HEK293 (cell line): ENCODE measurements around the gene ATXN7.

ENCODE experiments used
- CTCF ChIA-PET: fragments of 350-600 bp; formaldehyde crosslinking; extraction: SDS; loops from one replicate; lab custom pipeline; 2021; ENCODE audit warnings: antibody characterized with exemption; lab: Yijun Ruan, JAX
- POLR2A ChIA-PET: fragments of 300-600 bp; formaldehyde crosslinking; extraction: SDS; loops from one replicate; lab custom pipeline; 2020; ENCODE audit warnings: antibody characterized with exemption, inconsistent platforms; lab: Yijun Ruan, JAX
- H3K27ac ChIP-seq: fragments of 200-500 bp; sonication (Bioruptor generic); 2 replicates; pipeline ENCODE4 v1.5.1; 2014; ENCODE audit warnings: low read depth, low read length, control low read depth, inconsistent platforms; ENCODE audit errors: extremely low read depth
- H3K36me3 ChIP-seq, 2 experiments: fragments of 200-500 bp in 1 of 2; sonication (Bioruptor generic) in 1 of 2; 1 replicate in 1 of 2; 2 replicates in 1 of 2; pipeline ENCODE4 v1.5.1; 2014 to 2017; ENCODE audit warnings: inconsistent platforms in 2 of 2, low read length in 2 of 2; ENCODE audit not compliant: control insufficient read depth in 2 of 2, insufficient read depth in 1 of 2
- H3K4me1 ChIP-seq: fragments of 200-500 bp; sonication (Bioruptor generic); 2 replicates; pipeline ENCODE4 v1.5.1; 2014; ENCODE audit warnings: mild to moderate bottlenecking, low read length, inconsistent platforms; ENCODE audit not compliant: control insufficient read depth, insufficient read depth
- H3K4me3 ChIP-seq: 2 replicates; pipeline ENCODE4 v1.5.1; 2011; ENCODE audit warnings: low read depth, mild to moderate bottlenecking, control low read depth, low read length, moderate library complexity
- H3K9me3 ChIP-seq: fragments of 200-500 bp; sonication (Bioruptor generic); 2 replicates; pipeline ENCODE4 v1.5.1; 2014; ENCODE audit warnings: low read depth, low read length, inconsistent platforms; ENCODE audit not compliant: control insufficient read depth, insufficient read depth
- BCL11A ChIP-seq: fragments of 450-650 bp; formaldehyde crosslinking; IDR thresholded peaks from 2 replicates; pipeline ENCODE4 v1.5.1; 2016; ENCODE audit warnings: low read depth, missing biosample characterization, missing genetic modification characterization
- GLI4 ChIP-seq: fragments of 450-650 bp; formaldehyde crosslinking; IDR thresholded peaks from 2 replicates; pipeline ENCODE4 v1.5.1; 2016; ENCODE audit warnings: missing biosample characterization, missing genetic modification characterization
- HIC1 ChIP-seq: fragments of 450-650 bp; formaldehyde crosslinking; IDR thresholded peaks from 2 replicates; pipeline ENCODE4 v1.5.1; 2016; ENCODE audit warnings: missing biosample characterization, missing genetic modification characterization
- PATZ1 ChIP-seq: fragments of 450-650 bp; formaldehyde crosslinking; IDR thresholded peaks from 2 replicates; pipeline ENCODE4 v1.5.1; 2016; ENCODE audit warnings: missing biosample characterization, missing genetic modification characterization
- PRDM10 ChIP-seq: fragments of 450-650 bp; formaldehyde crosslinking; IDR thresholded peaks from 2 replicates; pipeline ENCODE4 v1.5.1; 2016; ENCODE audit warnings: missing biosample characterization, missing genetic modification characterization
- SETDB1 ChIP-seq: IDR thresholded peaks from one replicate; pipeline ENCODE4 v1.6.1; 2017; ENCODE audit warnings: mild to moderate bottlenecking, low read length, moderate library complexity, mixed read lengths; ENCODE audit not compliant: insufficient read length
- WT1 ChIP-seq: fragments of 450-650 bp; formaldehyde crosslinking; IDR thresholded peaks from 2 replicates; pipeline ENCODE4 v1.5.1; 2016; ENCODE audit warnings: missing biosample characterization, missing genetic modification characterization
- ZBTB44 ChIP-seq: fragments of 450-650 bp; IDR thresholded peaks from 2 replicates; pipeline ENCODE4 v1.5.1; 2018; ENCODE audit warnings: missing biosample characterization, mild to moderate bottlenecking, missing genetic modification characterization
- ZBTB6 ChIP-seq: fragments of 450-650 bp; formaldehyde crosslinking; IDR thresholded peaks from 2 replicates; pipeline ENCODE4 v1.5.1; 2017; ENCODE audit warnings: missing biosample characterization, missing genetic modification characterization
- ZIC2 ChIP-seq: fragments of 450-650 bp; formaldehyde crosslinking; IDR thresholded peaks from 2 replicates; pipeline ENCODE4 v1.5.1; 2016; ENCODE audit warnings: missing biosample characterization, missing genetic modification characterization
- ZNF19 ChIP-seq: fragments of 450-650 bp; formaldehyde crosslinking; IDR thresholded peaks from 2 replicates; pipeline ENCODE4; 2016; ENCODE audit warnings: missing biosample characterization, missing genetic modification characterization, low read depth
- ZNF23 ChIP-seq: fragments of 450-650 bp; formaldehyde crosslinking; IDR thresholded peaks from 2 replicates; pipeline ENCODE4 v1.5.1; 2016; ENCODE audit warnings: missing biosample characterization, missing genetic modification characterization, borderline replicate concordance
- ZNF350 ChIP-seq: fragments of 450-650 bp; formaldehyde crosslinking; IDR thresholded peaks from 2 replicates; pipeline ENCODE4 v1.5.0; 2017; ENCODE audit warnings: missing biosample characterization, mild to moderate bottlenecking, missing genetic modification characterization
- ZNF521 ChIP-seq: fragments of 450-650 bp; formaldehyde crosslinking; IDR thresholded peaks from 2 replicates; pipeline ENCODE4 v1.5.1; 2017; ENCODE audit warnings: missing biosample characterization, mild to moderate bottlenecking, missing genetic modification characterization
- ZNF561 ChIP-seq: fragments of 450-650 bp; IDR thresholded peaks from 2 replicates; pipeline ENCODE4 v1.5.1; 2018; ENCODE audit warnings: missing biosample characterization, missing genetic modification characterization, borderline replicate concordance
- ZNF580 ChIP-seq: fragments of 450-650 bp; formaldehyde crosslinking; IDR thresholded peaks from 2 replicates; pipeline ENCODE4 v1.5.1; 2016; ENCODE audit warnings: missing biosample characterization, missing genetic modification characterization
- ZNF585B ChIP-seq: fragments of 450-650 bp; formaldehyde crosslinking; IDR thresholded peaks from 2 replicates; pipeline ENCODE4 v1.5.1; 2016; ENCODE audit warnings: missing biosample characterization, missing genetic modification characterization
- ZNF623 ChIP-seq: fragments of 450-650 bp; formaldehyde crosslinking; IDR thresholded peaks from 2 replicates; pipeline ENCODE4 v1.5.1; 2016; ENCODE audit warnings: missing biosample characterization, missing genetic modification characterization
- ZNF645 ChIP-seq: fragments of 450-650 bp; formaldehyde crosslinking; IDR thresholded peaks from 2 replicates; pipeline ENCODE4; 2016; ENCODE audit warnings: missing biosample characterization, missing genetic modification characterization
- ZNF670 ChIP-seq: fragments of 450-650 bp; formaldehyde crosslinking; IDR thresholded peaks from 2 replicates; pipeline ENCODE4 v1.5.1; 2016; ENCODE audit warnings: missing biosample characterization, missing genetic modification characterization, low read depth
- ZNF777 ChIP-seq: fragments of 450-650 bp; formaldehyde crosslinking; IDR thresholded peaks from 2 replicates; pipeline ENCODE4 v1.5.1; 2017; ENCODE audit warnings: missing biosample characterization, missing genetic modification characterization, borderline replicate concordance

Gene ATXN7

GRCh38 chr3:63851287-63851686 lies 12.4 kb upstream of the ATXN7 start (continued):
- no peak for TF ChIP-seq PRDM10 (tag by site-specific recombination)
- TF ChIP-seq, all 188 proteins: peak for 0

GRCh38 chr3:63853106-63853505 lies 10.6 kb upstream of the ATXN7 start:
- Histone ChIP-seq H3K4me1 (no peaks in the 10 kb centered on the region), H3K9me3 (no peaks in the 10 kb centered on the region), H3K36me3 (no peaks in the 10 kb centered on the region), H3K27ac (no peak overlapping the region), H3K4me3 (no peak overlapping the region)
- ChIA-PET POLR2A (no interaction called here), CTCF (no interaction called here)
- TF ChIP-seq ZNF561 (tag by site-specific recombination) (no peak), PATZ1 (no peak), ZBTB44 (tag by site-specific recombination) (no peak), ZBTB6 (tag by site-specific recombination) (no peak), ZNF350 (tag by site-specific recombination) (no peak), ZNF580 (no peak), ZNF623 (no peak), BCL11A (tag by site-specific recombination) (no peak), ZNF777 (tag by site-specific recombination) (no peak), WT1 (no peak), ZNF521 (no peak), ZNF585B (tag by site-specific recombination) (no peak), GLI4 (tag by site-specific recombination) (no peak), SETDB1 (no peak), HIC1 (no peak), ZIC2 (tag by site-specific recombination) (no peak), ZNF23 (tag by site-specific recombination) (no peak), ZNF670 (tag by site-specific recombination) (no peak), ZNF19 (tag by site-specific recombination) (no peak), ZNF645 (tag by site-specific recombination) (no peak)
